ENCODE measurements around the gene KHDC4. TPM values are rescaled to one million over a fixed set of nuclear protein-coding genes. Genes with fewer than 3 reads are reported as not detected.

The KHDC4 gene
- total RNA-seq, 2 donors from 2014 or later, result 32.7 to 40.5 TPM

GRCh38 chr1:155979597-155980343 is 45.6 kb upstream of the KHDC4 start:
- Histone ChIP-seq H3K4me3 (no peak overlapping the region), H3K9me3 (no peaks in the 10 kb centered on the region), H3K4me1 (peaks cover 53% of the 10 kb centered on the region), H3K36me3 (replicated peaks in 1 of 2; ENCODE audit: insufficient read depth in 1 of 2, low read depth in 2 of 2) (no peaks in the 10 kb centered on the region), H3K27ac (peak overlapping the region; percentile 85 to 92 (median 86)), H3K27me3 (no peaks in the 10 kb centered on the region)
- no peak for TF ChIP-seq CTCF (IDR thresholded peaks at IDR 0.05)
- TF ChIP-seq POLR2A (IDR thresholded peaks at IDR 0.05), result no peak
- no peak for ATAC-seq
- intact Hi-C loops (cut with DNase I), result no loop called here
- no peak for DNase-seq
- 41 to 54% methylated on average over 4 of the region's 4 CpGs for WGBS, 2 donors

DNA sequence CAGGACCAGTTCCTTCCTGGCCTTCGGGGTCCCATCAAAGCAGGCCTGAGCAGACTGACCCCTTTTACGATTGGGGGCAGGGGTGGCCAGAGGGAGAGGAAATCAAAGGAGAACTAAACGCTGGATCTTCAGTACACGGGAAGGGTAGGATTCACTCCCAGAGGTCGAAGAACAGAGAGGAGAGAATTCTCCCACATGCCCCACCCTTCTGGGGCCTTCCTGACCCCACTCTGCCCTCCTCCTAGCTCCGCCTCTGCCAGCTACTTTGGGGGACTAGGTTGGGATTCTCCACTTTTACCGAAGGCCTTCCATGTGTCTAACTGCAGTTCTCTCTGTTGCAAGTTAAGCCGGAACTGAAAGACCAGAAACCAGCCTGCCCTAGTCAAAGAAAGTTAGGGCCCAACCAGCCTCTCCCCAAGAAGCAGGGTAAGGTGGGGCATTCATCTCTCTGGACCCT is 44.8 kb upstream of the KHDC4 start:
- intact Hi-C loops (cut with DNase I), result no loop called here
- Histone ChIP-seq H3K27ac (peak overlapping the region; percentile 85 to 92 (median 86)), H3K36me3 (replicated peaks in 1 of 2; ENCODE audit: insufficient read depth in 1 of 2, low read depth in 2 of 2) (no peaks in the 10 kb centered on the region), H3K9me3 (no peaks in the 10 kb centered on the region), H3K4me1 (peaks cover 60% of the 10 kb centered on the region), H3K4me3 (peak overlapping the region; percentile 44 to 85), H3K27me3 (no peaks in the 10 kb centered on the region)
- 23 to 42% methylated on average over 8 of the region's 8 CpGs for WGBS, 2 donors
- TF ChIP-seq POLR2A (IDR thresholded peaks at IDR 0.05) (no peak), CTCF (IDR thresholded peaks at IDR 0.05) (no peak)
- DNase-seq (no peak), ATAC-seq (no peak)

GRCh38 chr1:155978325-155978972 is 44.2 kb upstream of the KHDC4 start, which contains the start of gene ARHGEF2:
TSS of gene ARHGEF2 (minus strand) at chr1:155978547. CDS start at chr1:155978427, 120 bp downstream.
- intact Hi-C loops (cut with DNase I), result no loop called here
- Histone ChIP-seq H3K9me3 (no peaks in the 10 kb centered on the region), H3K4me1 (peaks cover 61% of the 10 kb centered on the region), H3K4me3 (peak within 1 kb of the TSS; percentile 44 to 85), H3K27ac (peak within 1 kb of the TSS; percentile 85 to 92 (median 86)), H3K27me3 (no peaks in the 10 kb centered on the region), H3K36me3 (replicated peaks in 1 of 2; ENCODE audit: insufficient read depth in 1 of 2, low read depth in 2 of 2) (no peaks in the 10 kb centered on the region)
- 1 to 5% methylated on average over 12 to 52 of the region's 52 CpGs for WGBS, 2 donors
- peak; percentile 4 to 65 (median 41) for TF ChIP-seq POLR2A (IDR thresholded peaks at IDR 0.05)
- TF ChIP-seq CTCF (IDR thresholded peaks at IDR 0.05), result peak in 3 of 7 experiments; percentile 9 to 22 (median 13)
- ATAC-seq (peak; percentile 57), DNase-seq (peak; percentile 55 to 78 (median 70))

DNA sequence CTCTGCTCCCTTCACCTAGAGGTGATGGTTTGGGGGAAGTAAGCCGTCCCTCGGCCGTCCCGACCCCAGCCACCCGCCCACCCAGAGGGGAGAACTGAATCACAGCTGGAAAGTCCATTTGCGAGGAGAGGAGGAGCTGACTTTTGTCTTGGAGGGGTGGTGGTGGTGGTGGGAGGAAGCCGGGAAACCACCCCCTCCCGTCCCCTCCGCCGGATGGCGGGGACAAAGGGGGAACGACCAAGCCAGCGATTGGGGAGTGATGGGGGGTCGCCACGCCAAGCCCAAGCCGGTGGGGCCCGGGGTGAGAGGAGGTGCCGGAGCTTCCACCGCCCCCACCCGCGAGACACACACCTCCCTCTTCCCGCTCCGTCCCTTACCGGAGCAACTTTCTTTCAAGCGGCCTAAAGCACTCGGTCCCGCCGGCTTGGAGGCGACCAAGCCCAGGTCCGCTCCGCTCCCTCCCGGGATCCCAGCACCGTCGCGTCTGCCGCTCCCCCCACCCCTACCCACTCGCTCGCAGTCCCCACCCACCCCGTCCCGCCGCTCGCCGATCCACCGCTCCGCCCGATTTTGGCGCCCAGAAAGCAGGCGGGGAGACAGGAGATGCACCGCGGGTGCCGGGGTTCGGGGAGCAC is 43.6 kb upstream of the KHDC4 start:
- ATAC-seq, result peak; percentile 55
- intact Hi-C loops (cut with DNase I), result no loop called here
- DNase-seq, result peak in 3 of 4 donors; percentile 26 to 43 (median 34)

More for the DNA sequence above, 43.6 kb upstream of the KHDC4 start:
- Histone ChIP-seq H3K27ac (peak overlapping the region; percentile 85 to 92 (median 86)), H3K36me3 (replicated peaks in 1 of 2; ENCODE audit: insufficient read depth in 1 of 2, low read depth in 2 of 2) (no peaks in the 10 kb centered on the region), H3K27me3 (no peaks in the 10 kb centered on the region), H3K4me1 (peaks cover 61% of the 10 kb centered on the region), H3K9me3 (no peaks in the 10 kb centered on the region), H3K4me3 (peak overlapping the region; percentile 44 to 85)
- 2 to 13% methylated on average over 16 to 51 of the region's 52 CpGs for WGBS, 2 donors
- TF ChIP-seq POLR2A (IDR thresholded peaks at IDR 0.05) (no peak), CTCF (IDR thresholded peaks at IDR 0.05) (no peak)

All from body of pancreas (tissue), 4 donors.